Stimulated activated CD4-positive, alpha-beta T cell treated with anti-CD3 and anti-CD28 coated beads, Interleukin-1b, Interleukin-23, amount 100 ng/mL, for 48 hours (primary cell): ENCODE results near the gene MYBPC3.
"Not testable (repeated sequence)": the region's sequence is repeated elsewhere in the genome, so short reads cannot be mapped to it uniquely, and the experiment has no call there.

ENCODE experiments used
- DNase-seq: peaks from one replicate; pipeline ENCODE4 v3.0.0-alpha.2; 2020

Gene MYBPC3

DNA sequence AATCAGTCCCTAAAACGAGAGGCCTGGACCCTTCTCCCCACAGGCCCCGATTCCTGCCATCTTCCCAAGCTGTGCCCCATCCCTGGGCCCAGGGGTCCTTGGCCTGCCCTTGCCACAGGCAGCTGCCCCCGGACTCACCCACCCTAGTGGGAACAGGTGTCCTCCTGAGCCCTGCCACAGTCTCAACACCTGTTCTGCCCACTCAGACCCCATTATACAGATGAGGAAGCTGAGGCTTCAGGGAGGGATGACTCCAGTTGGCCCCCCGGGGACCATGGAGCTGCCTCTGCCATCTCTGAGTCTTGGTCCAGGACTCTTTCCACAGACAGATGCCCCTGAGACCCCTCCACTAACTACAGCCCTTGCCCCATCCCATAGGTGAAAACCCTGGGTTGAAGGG, 15.9 kb downstream of the MYBPC3 start:
- no peak for DNase-seq

DNA sequence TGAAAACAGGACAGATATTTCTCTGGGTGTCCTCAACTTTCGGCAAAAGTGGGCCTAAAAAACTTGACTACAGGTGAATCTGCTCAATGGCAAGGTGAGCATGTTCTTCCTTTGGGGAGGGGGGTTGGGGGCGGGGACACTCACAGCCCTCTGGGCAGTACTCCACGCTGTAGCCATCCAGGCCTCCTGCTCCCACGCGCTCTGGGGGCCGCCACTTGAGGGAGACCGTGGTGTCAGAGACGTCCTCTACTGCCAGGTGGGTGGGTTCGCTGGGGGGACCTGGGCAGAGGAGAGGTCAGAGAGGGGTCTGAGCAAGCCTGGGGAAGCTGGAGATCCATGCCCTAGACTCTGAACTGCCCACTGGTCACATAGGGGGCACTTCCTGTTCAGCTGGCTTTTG, 16.8 kb downstream of the MYBPC3 start:
- no peak for DNase-seq

DNA sequence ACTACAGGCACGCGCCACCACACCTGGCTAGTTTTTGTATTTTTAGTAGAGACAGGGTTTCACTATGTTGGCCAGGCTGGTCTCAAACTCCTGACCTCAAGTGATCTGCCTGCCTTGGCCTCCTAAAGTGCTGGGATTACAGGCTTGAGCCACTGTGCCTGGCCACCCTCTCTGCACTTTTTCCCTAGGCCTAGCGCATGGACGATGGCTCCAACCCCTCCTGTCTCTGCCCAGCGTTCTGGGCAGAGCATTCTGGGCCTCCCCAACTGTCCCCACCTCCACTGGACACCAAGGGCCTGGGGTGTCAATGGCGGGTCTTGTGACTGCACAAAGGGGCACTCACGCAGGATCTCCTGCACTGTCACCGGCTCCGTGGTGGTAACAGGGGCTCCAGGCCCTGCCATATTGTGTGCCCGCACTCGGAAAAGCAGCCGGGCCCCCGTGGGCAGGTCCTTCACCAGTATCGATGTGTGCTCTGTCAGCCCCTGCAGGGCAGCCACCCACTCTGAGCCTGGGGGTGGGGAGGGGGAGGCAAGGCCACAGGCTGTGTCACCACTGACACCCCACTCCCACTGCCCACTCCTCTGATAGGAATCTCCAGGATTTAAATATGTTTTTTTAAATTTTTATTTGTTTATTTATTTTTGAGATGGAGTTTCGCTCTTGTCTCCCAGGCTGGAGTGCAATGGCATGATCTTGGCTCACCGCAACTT, 17.6 kb downstream of the MYBPC3 start:
- DNase-seq, result not testable (repeated sequence)

DNA sequence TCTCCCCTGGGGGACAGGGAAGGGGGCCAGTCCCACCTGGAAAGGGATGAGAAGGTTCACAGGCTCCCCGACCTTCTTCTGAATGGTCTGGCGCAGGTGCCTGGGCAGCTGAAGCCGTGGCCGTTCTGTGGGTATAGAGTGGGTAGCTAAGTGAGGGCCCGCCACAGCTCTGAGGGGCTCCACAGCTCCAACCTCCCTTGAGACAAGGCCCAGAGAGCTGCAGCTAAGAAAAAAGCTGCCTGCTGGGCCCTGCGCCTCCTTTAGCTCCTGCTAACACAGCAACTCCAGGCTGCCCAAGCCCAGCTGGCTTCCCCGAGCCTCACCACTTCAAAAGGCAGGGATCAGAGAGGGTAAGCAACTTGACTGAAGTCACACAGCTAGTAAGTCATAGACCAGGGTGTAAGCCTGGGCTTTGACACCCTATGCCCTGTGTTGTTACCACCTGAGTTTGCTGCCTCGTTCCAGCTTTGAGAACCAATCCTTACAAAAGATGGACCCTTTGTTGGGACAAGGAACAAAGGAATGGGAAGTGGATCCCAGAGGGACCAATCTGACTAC, 18.5 kb downstream of the MYBPC3 start:
- DNase-seq, result no peak

DNA sequence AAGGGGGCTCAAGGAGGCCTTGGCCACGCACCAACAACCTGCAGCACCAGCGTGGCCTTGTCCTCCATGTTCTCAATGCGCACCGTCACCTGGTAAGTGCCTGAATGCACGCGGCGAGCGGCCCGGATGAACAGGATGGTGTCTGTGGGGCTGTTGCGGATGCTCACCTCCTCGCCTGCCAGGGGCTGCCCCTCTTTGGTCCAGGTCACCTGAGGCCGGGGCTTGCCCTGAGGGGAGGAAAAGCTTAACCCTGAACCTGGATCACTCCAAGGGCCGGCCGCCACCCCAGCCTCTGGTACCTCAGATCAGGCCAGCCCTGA, 19.0 kb downstream of the MYBPC3 start:
- DNase-seq, result no peak

DNA sequence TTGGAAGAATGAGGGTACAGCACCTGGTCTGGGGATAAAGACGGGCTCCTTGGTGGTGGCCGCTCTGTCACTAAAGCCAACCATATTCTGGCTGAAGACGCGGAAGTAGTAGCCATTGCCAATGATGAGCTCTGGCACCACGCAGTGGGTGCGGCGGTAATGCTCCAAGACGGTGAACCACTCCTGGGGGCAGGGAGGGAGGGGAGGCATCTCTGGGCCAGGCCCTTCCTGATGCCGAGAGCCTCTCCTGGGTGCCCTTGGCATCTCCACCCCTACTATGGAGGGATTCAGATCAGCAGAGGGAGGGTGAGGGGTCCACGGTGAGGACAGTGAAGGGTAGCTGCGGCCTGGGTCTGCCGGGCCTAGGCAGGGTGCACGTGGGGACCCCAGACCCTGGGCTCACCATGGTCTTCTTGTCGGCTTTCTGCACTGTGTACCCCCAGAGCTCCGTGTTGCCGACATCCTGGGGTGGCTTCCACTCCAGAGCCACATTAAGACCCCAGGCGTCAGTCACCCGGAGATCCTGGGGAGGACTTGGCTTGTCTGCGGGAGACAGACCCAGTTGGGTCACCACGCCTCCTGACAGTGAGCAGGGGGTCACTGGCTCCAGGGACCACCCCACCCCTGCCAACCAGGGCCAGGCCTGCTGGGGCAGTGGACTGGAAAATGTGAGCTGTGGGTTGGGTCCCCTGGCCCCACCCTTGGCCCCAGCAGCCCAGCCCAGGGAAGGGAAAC, 19.5 kb downstream of the MYBPC3 start:
- no peak for DNase-seq

DNA sequence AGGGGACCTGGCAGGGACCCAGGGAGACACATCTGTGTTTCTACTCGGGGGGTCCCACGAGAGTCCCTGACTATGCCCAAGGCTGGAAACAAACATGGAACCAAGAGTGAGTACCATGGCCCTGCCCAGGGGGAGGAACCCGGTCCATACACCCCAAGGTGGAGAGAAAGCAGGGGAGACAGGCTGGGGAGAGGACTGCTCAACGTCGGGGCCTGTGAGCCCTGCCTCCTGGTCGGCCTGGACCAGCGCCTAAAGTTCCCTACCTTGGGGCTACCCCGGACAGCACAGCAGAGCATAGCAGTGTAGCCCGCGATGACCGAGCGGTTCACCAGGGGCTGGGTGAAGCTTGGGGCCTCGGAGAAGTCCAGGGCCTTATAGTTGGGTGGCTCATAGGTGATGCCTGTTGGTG, 20.2 kb downstream of the MYBPC3 start:
- no peak for DNase-seq

DNA sequence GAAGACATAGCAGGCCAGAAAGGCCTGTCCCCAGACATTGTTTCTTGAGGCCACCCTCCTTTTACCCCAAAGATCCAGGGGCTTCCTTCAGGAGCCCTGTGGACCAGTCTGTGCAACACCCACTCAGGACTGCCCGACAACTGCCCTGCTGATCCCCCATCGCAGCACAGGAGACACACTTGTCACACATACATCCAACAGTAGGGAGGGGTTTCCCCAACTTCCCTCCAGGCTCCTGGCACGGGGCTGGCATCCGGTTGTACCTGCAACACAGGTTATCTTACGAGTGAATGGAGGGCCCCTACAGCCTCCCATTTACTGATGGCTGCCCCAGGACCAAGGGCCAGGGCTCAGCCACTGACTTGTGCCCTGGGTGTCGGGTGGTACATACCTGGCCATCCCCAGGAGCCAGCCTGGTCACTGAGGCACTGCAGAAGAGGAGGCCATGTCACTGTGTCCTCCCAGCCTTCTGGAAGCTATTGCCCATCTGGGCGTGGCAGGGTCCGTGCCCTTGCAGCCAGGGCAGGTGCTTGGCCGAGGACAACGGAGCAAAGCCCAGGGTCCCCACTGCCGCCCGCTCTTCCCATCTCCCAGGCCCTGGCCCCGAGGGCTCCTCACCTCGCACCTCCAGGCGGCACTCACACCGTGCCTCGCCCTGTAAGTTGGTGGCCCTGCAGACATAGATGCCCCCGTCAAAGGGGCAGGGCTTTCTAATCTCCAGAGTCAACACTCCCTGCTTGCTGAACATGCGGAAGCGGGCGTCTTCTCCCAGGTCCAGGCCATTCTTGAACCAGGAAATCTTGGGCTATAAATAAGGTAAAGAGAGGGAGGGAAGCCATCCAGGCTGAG, 20.8 kb downstream of the MYBPC3 start:
- DNase-seq, result no peak

DNA sequence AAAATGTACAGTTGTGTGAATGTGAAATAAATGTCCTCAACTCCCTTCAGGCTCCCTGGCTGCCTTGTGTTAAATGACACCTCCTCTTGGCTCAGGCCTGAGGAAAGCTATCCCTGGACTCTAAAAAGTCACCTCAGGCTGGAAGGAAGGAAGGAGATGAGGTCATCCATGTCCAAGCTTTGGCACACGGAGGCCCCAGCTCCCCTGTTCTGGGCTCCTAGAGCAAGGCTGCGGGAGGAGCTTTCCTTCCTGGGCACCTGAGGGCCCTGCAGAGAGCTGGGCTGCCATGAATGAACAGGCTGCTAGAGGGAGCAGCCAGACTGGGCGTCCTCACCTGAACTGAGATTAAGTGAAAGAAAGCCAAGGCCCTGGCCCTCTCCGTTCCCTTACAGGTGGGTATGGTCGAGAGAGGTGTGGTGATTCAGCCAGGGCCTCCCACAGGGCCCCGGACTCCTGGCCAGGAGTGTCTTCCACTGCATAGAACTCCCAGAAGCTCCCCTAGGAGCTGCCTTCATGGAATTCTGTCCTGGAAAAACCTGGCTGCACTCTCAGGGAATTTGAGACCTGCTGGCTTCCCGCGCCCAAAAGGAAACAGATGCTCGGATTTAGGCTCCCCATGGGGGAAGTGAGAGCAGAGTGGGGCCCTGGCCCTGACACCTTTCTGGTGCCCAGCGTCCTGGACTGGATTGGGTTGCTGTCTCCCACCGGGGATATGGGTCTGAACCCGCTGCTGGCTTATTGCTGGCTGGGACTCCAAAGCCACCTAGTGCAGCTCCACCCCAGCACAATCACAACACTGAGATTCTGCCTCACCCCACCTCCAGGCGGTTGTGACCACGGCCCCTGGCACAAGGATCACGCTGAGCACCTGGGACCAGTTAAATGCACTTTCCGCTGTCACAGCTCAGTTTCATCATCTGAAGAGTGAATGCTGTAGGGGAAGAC, 22.2 kb downstream of the MYBPC3 start:
- DNase-seq, result no peak

DNA sequence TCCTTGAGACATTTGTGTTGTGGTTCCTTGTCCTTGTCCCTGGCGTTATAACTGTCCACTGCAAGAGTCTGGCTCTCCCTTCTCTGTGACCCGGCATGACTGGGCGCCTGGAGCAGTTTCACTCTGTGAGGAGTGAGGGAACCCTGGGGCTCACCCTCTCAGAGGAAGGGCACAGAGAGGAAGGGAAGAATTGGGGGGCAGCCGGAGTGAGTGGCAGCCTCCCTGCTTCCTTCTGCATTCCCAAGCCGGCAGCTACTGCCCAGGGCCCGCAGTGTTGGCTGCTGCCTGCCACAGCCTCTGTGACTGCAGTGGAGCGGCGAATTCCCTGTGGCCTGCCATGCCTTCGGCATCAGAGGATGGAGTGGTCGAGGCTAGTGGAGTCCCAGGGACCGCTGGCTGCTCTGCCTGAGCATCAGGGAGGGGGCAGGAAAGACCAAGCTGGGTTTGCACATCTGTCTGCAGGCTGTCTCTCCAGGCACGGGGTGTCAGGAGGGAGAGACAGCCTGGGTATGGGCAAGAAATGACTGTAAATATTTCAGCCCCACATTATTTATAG, 23.0 kb downstream of the MYBPC3 start:
- DNase-seq, result no peak

DNA sequence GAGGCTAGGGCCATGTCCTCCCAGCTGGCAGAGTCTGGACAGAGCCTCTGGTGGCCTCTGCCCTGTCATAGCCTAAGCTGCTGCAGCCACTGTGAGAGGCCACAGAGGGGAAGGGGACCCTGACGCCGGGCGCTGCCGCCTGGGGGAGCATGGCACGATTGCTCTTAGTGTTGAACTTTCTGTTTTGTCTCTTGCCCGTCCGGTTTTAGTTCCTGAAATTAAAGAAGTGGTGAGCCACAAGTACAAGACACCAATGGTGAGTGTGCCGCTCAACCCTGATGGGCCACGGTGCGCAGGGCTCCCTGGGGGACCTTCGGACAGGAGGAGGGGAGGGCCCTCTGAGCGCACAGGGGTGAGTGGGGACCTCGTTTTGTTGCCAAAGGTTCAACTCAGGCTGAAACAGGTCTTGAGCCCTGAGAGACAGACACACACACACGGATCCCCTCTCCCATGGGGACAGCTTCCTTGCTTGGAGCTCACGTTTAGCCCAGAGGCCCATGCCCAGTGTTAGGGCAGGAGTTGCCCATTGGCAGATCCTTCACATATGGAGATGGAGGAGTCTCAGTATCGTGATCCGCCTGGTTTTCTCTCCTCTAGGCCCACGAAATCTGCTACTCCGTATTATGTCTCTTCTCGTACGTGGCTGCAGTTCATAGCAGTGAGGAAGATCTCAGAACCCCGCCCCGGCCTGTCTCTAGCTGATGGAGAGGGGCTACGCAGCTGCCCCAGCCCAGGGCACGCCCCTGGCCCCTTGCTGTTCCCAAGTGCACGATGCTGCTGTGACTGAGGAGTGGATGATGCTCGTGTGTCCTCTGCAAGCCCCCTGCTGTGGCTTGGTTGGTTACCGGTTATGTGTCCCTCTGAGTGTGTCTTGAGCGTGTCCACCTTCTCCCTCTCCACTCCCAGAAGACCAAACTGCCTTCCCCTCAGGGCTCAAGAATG, 23.8 kb downstream of the MYBPC3 start:
- no peak for DNase-seq

DNA sequence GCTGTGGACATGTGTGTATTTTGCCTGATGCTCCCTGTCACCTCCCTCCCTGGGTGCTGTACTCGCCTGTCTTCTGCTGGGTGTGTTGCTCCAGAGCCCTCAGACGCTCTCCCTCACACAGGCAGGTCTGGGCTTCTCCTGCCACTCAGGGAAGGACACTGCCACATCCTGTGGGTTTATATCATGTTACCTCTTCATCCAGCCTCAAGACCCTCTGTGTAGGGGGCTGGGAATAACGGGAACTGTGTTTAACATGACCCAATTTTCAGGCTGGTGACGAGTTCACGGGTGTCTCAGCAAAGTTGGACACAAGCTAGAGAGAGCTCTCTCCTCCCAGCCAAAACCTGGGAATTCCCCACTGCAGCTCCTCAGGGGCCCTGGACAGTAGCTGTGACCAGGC, 24.6 kb downstream of the MYBPC3 start:
- no peak for DNase-seq

DNA sequence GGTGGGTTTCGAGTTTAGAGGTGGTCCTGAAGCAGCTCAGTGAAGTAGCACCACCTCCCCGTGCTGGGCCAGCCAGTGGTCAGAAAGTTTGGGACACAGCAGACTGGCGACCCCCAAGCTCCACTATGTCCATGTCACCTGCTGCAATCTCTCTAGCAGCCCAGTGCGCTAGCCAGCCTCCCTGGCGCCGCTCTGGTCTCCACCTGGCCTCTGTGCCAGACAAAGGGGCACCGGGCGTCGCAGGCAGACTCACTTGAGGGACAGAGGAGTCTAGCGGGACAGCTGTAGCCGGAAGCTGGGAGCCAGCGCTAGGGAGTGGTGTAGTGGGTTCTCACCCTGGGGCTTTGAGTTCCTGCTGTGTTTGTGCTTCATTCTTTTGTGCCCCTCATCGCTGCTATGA, 25.5 kb downstream of the MYBPC3 start:
- DNase-seq, result no peak

DNA sequence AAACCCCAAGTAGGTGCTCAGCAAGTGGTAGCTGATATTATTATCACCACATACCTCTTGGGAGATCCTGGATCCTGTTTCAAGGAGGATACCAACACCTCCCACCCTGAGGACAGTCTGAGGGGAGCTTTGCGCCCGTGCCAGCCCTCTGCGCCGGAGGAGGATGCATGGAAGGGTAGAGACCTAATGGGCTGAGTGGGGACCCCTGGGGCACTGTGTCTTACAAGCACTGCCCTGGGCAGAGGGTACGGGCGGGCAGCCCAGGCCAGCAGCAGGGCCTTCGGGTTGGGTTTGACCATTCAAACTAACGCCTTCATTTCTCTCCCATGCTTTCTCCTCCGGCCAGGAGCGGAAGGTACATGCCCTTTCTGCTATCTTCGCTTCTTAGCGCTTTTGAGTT, 26.3 kb downstream of the MYBPC3 start:
- DNase-seq, result no peak

DNA sequence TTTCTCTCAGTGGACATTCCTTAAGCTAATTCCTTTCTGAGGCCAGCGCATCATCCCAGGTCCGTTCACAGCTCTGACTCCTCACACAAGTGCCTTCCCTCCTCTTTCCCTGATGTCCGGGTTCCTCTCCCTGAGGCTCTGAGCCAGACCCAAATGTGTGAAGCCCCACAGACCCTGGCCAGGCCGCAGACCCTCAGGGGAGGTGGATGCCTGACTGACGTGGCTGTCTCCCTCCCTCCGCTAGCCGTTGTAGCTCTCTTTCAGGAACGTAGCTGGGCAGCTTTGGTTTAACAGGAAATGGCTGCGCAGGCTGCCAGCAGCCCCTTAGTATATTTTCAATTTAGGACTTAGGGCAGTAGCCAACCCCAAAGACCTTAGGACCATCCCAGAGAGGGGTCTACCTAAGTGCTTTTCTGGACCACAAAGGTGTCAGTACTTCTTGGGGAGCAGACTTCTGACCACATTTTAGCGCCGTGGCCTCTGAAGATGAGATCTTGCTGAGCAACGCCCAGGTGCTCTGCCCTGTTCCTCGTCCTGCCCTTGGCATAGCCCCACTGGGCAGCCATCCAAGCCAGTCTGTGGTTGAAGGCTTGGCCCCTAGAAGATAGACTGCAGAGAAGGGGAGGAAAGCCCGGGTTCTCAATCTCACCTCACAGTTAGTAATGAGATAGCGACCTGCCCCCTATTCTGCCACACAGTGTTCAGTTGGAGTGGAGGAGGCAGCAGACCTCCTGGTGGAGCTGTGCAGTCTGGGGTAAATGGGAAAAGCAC, 27.0 kb downstream of the MYBPC3 start:
- DNase-seq, result no peak

DNA sequence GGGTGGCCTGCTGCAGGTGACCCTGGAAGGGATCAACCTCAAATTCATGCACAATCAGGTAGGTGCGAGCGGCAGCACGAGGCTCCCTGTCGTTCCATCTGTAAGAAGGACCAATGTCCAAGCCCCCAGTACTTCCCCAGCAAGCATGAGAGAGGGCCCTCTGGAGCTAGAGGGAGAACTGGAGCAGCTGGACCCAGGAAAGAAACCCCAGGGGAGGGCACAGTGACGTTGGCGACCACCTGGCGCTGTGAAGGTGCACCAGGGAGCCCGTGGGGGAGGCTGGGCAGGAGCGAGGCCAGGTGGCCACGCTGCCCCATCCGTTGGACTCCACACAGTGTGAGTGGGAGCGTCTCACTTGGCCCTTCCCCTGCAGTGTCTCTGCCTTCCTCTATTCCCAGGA, 28.0 kb downstream of the MYBPC3 start:
- DNase-seq, result no peak

DNA sequence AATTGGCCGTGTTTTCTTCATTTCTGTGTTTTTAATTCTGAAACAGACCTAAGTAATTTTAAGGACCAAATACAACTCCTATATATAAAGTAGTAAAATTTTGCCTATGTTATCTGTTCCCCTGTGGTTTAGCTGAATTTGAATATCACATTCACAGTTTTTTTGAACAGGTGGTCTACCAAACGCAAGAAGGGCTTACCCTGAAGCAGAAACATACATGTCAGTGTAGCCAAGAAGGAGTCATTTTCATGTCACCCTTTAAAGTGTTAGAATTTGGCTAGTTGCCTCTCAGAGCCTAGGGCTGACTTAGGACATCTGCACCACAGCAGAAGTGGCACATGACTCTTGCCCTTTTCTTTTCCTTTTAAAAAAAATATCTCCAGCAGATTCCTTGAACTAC, 34.3 kb downstream of the MYBPC3 start:
- no peak for DNase-seq

DNA sequence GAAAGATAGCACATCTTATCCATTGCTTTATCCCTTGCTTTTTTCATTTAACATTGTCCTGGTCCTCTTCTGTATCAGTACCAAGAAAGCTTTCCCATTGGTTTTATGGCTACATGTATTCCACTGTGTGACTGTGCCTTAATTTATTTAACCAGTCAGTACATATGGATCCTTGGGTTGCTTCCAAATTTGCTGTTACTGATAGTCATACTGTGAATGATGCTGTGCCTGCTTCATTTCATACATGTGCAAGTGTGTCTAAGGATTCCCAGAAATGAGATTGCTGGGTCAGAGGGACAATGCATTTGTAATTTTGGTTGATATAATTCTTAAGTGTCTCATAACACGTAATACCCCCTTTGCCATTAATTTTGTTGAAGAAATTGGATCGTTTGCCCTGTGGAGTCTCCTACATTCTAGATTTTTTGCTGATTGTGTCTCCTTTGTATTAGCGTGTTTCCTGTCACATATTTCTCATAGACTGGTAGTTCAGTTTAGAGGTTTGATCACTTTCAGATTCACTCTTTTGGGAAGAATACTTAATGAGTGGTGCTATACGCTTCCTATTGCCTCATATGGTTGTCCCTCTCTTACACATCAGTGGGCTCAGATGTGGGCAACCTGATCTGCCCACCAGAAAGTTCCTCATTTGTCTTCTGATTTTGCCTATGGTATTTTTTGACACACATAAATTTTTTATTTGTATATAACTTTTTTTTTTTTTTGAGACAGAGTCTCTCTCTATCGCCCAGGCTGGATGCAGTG, 35.3 kb downstream of the MYBPC3 start:
- DNase-seq, result no peak

DNA sequence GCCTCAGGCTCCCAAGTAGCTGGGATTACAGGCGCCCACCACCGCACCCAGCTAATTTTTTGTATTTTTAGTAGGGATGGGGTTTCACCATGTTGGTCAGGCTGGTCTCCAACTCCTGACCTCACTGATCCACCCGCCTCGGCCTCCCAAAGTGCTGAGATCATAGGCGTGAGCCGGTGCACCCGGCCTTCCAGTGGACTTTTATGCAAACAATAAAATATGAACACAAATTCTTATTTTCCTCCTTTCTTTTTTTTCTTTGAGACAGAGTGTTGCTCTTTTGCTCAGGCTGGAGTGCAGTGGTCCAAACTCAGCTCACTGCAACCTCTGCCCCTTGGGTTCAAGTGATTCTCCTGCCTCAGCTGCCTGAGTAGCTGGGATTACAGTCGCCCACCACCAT, 36.0 kb downstream of the MYBPC3 start:
- not testable (repeated sequence) for DNase-seq
